ENCODE measurements around the gene ZBTB1. TPM values are rescaled to one million over a fixed set of nuclear protein-coding genes. Genes with fewer than 3 reads are reported as not detected.

ZBTB1 gene
- total and polyA plus RNA-seq, 10 of the 15 experiments (the other 5 are each of a cell fraction or from before 2014, with no cell fraction given), result 12.3 to 127 (median 40.0) TPM

DNA sequence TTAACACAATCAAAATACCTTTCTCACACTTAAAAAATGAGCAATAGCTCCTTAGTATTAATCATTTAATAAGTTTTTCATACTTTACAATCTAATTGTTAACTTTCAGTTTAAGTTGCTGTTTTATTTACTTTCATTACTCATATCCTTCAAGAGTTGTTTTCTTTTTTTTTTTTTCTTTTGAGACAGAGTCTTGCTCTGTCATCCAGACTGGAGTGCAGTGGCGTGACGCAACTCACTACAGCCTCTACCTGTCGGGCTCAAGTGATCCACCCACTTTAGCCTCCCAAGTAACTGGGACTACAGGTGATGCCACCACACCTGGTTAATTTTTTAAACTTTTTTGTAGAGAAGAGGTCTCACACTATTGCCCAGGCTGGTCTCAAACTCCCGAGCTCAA lies 16.1 kb downstream of the ZBTB1 start:
- SMC1A ChIA-PET (ENCODE audit: uncharacterized antibody, unreplicated experiment), result interaction anchor here (1.2 to 2.2 kb wide), 3 partner anchors 10 to 91 kb away, joined by 4 to 12 read pairs (median 4); no protein-coding TSS in a partner anchor
- no peaks in the 10 kb centered on the region for H3K27me3 ChIP-seq (replicated peaks in 1 of 2; ENCODE audit: control insufficient read depth in 2 of 2, insufficient read depth in 2 of 2, low read length in 1 of 2)
- RAD21 ChIA-PET (ENCODE audit: unreplicated experiment), result interaction anchor here (0.6 to 1.4 kb wide), 3 partner anchors 25 to 91 kb away, joined by 3 to 5 read pairs (median 5); no protein-coding TSS in a partner anchor
- H3K4me2 ChIP-seq (ENCODE audit: control insufficient read depth, insufficient read depth), result no peak overlapping the region
- BruUV-seq (replicated peaks), result no TSS peak
- POLR2A ChIA-PET, result interaction anchor here (0.7 kb wide), 2 partner anchors 15 to 331 kb away, joined by 3 read pairs; no protein-coding TSS in a partner anchor
- no peak overlapping the region for H2AFZ ChIP-seq (ENCODE audit: control insufficient read depth, low read depth, low read length)
- TF ChIP-seq, protein P1, sequence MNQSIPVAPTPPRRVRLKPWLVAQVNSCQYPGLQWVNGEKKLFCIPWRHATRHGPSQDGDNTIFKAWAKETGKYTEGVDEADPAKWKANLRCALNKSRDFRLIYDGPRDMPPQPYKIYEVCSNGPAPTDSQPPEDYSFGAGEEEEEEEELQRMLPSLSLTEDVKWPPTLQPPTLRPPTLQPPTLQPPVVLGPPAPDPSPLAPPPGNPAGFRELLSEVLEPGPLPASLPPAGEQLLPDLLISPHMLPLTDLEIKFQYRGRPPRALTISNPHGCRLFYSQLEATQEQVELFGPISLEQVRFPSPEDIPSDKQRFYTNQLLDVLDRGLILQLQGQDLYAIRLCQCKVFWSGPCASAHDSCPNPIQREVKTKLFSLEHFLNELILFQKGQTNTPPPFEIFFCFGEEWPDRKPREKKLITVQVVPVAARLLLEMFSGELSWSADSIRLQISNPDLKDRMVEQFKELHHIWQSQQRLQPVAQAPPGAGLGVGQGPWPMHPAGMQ (IDR thresholded peaks at IDR 0.05; ENCODE audit: borderline replicate concordance), result no peak
- TF ChIP-seq TCF12 (IDR thresholded peaks at IDR 0.05; ENCODE audit: low read depth, low read length) (no peak), ETV6 (conservative IDR thresholded peaks at IDR 0.05 in 1 of 2, IDR thresholded peaks at IDR 0.05 in 1 of 2; ENCODE audit: borderline replicate concordance in 1 of 2, low read depth in 1 of 2) (no peak), SP1 (IDR thresholded peaks at IDR 0.05; ENCODE audit: low read depth, low read length) (no peak), SRF (IDR thresholded peaks at IDR 0.05; ENCODE audit: low read depth in 2 of 2, low read length in 2 of 2) (no peak), NFYA (IDR thresholded peaks at IDR 0.05; ENCODE audit: borderline replicate concordance, low read depth, low read length) (no peak), ZBED1 (IDR thresholded peaks at IDR 0.05; ENCODE audit: borderline replicate concordance) (no peak), PML (IDR thresholded peaks at IDR 0.05; ENCODE audit: low read length) (no peak), SPI1 (IDR thresholded peaks at IDR 0.05; ENCODE audit: borderline replicate concordance, insufficient read depth, low read depth, low read length) (no peak), SIN3A (IDR thresholded peaks at IDR 0.05; ENCODE audit: low read depth, low read length) (no peak), CBFB (IDR thresholded peaks at IDR 0.05; ENCODE audit: low read depth) (no peak), KDM1A (IDR thresholded peaks at IDR 0.05; ENCODE audit: borderline replicate concordance) (no peak), CHD2 (IDR thresholded peaks at IDR 0.05; ENCODE audit: borderline replicate concordance, low read depth, low read length) (no peak)
- TF ChIP-seq, protein P2, sequence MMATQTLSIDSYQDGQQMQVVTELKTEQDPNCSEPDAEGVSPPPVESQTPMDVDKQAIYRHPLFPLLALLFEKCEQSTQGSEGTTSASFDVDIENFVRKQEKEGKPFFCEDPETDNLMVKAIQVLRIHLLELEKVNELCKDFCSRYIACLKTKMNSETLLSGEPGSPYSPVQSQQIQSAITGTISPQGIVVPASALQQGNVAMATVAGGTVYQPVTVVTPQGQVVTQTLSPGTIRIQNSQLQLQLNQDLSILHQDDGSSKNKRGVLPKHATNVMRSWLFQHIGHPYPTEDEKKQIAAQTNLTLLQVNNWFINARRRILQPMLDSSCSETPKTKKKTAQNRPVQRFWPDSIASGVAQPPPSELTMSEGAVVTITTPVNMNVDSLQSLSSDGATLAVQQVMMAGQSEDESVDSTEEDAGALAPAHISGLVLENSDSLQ (IDR thresholded peaks at IDR 0.05), result no peak
- TF ChIP-seq, protein P3, sequence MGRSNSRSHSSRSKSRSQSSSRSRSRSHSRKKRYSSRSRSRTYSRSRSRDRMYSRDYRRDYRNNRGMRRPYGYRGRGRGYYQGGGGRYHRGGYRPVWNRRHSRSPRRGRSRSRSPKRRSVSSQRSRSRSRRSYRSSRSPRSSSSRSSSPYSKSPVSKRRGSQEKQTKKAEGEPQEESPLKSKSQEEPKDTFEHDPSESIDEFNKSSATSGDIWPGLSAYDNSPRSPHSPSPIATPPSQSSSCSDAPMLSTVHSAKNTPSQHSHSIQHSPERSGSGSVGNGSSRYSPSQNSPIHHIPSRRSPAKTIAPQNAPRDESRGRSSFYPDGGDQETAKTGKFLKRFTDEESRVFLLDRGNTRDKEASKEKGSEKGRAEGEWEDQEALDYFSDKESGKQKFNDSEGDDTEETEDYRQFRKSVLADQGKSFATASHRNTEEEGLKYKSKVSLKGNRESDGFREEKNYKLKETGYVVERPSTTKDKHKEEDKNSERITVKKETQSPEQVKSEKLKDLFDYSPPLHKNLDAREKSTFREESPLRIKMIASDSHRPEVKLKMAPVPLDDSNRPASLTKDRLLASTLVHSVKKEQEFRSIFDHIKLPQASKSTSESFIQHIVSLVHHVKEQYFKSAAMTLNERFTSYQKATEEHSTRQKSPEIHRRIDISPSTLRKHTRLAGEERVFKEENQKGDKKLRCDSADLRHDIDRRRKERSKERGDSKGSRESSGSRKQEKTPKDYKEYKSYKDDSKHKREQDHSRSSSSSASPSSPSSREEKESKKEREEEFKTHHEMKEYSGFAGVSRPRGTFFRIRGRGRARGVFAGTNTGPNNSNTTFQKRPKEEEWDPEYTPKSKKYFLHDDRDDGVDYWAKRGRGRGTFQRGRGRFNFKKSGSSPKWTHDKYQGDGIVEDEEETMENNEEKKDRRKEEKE (IDR thresholded peaks at IDR 0.05), result no peak
- no peaks in the 10 kb centered on the region for H4K20me1 ChIP-seq (ENCODE audit: control insufficient read depth, insufficient read depth)
- CTCF ChIA-PET, result interaction anchor here (1.3 to 5.4 kb wide), 5 partner anchors 10 to 116 kb away, joined by 4 to 37 read pairs (median 8); no protein-coding TSS in a partner anchor
- no peak overlapping the region for H3K4me3 ChIP-seq
- intact Hi-C loops (cut with micrococcal nuclease; ENCODE audit: unreplicated experiment), result no loop called here
- no peak overlapping the region for H3K9ac ChIP-seq (ENCODE audit: control insufficient read depth, insufficient read depth, low read length)
- 96% methylated on average over 4 of the region's 4 CpGs for WGBS (ENCODE audit: insufficient coverage, insufficient replicate concordance, low lambda C conversion rate, missing lambda C conversion rate)
- no peak for ATAC-seq
- H3K79me2 ChIP-seq (ENCODE audit: control insufficient read depth, insufficient read depth, low read length), result peaks cover 59% of the 10 kb centered on the region
- H3K27ac ChIP-seq (ENCODE audit: control insufficient read depth, insufficient read depth), result no peak overlapping the region
- DNase-seq (ENCODE audit: low read depth, low spot score), result no peak
- no peak for FAIRE-seq
- no peaks in the 10 kb centered on the region for H3K9me3 ChIP-seq (replicated peaks; ENCODE audit: control insufficient read depth, insufficient read depth, low read length)
- H3K4me1 ChIP-seq (ENCODE audit: control insufficient read depth, insufficient read depth, low read length), result peaks cover 7% of the 10 kb centered on the region; the same call in 1 of the 2 replicates
- peaks cover 6 to 27% of the 10 kb centered on the region in 2 experiments for H3K36me3 ChIP-seq (ENCODE audit: control insufficient read depth in 2 of 2, insufficient read depth in 2 of 2, low read length in 1 of 2)
- in situ Hi-C loops (cut with MboI), result no loop called here

Measured in GM12878 (cell line).